HepG2 (cell line): ENCODE results near the gene EGFLAM. TPM values are rescaled to one million over a fixed set of nuclear protein-coding genes. Genes with fewer than 3 reads are reported as not detected.

Source experiments
- ATAC-seq: fragments of 200-7000 bp; cut with Tn5 transposase; 3 replicates; pipeline ENCODE4 v1.9.1; 2020; ENCODE audit warnings: mild to moderate bottlenecking, moderate library complexity
- BruUV-seq: library from RNA; stranded (reverse); fragments of 400-500 nt; replicated peaks from 2 replicates; lab custom pipeline; 2021; lab: Mats Ljungman, UMichigan
- CTCF ChIA-PET: fragments of 300-600 bp; formaldehyde crosslinking; extraction: SDS; loops from one replicate; lab custom pipeline; 2021; ENCODE audit warnings: low total read pairs, inconsistent platforms, low intra/inter-chr PET ratio; lab: Yijun Ruan, JAX
- POLR2A ChIA-PET: fragments of 350-600 bp; sonication (Branson Sonifier 250); formaldehyde crosslinking; loops from one replicate; lab custom pipeline; 2020; ENCODE audit warnings: antibody characterized with exemption, inconsistent platforms; lab: Yijun Ruan, JAX
- DNase-seq: peaks from one replicate; pipeline ENCODE4 v3.0.0-alpha.2; 2015; ENCODE audit warnings: low spot score
- FAIRE-seq: peaks from 3 replicates; lab custom pipeline; 2011; peaks lifted over from hg19 to GRCh38; lab: Jason Lieb, UNC
- H2AFZ ChIP-seq: one replicate; pipeline ENCODE4 v1.6.1; 2011; ENCODE audit warnings: low read length, inconsistent platforms
- H3K27ac ChIP-seq: fragments of 300-600 bp; 3 replicates; pipeline ENCODE4 v1.8.0; 2011; ENCODE audit warnings: mixed run types, mild to moderate bottlenecking, mixed read lengths, low read length, inconsistent platforms; ENCODE audit not compliant: insufficient read depth; ENCODE audit errors: extremely low read length
- H3K27me3 ChIP-seq, 2 experiments: fragments of 200-600 bp in 1 of 2; 2 replicates in 1 of 2; 3 replicates in 1 of 2; pipeline versions ENCODE4 v1.6.0 to v1.8.0; 2011; ENCODE audit warnings: low read length in 2 of 2, mild to moderate bottlenecking in 2 of 2, moderate library complexity in 2 of 2, inconsistent platforms in 1 of 2; ENCODE audit not compliant: insufficient read depth in 2 of 2, control insufficient read depth in 1 of 2
- H3K36me3 ChIP-seq, 2 experiments: fragments of 200-600 bp in 1 of 2; replicated peaks in 1 of 2; 2 replicates in 1 of 2; 3 replicates in 1 of 2; pipeline versions ENCODE4 v1.5.1 to v1.8.0; 2011; ENCODE audit warnings: low read length in 2 of 2, inconsistent platforms in 1 of 2; ENCODE audit not compliant: insufficient read depth in 2 of 2, control insufficient read depth in 1 of 2
- H3K4me1 ChIP-seq: 2 replicates; pipeline ENCODE4 v1.5.1; 2012; ENCODE audit warnings: low read length, inconsistent platforms; ENCODE audit not compliant: insufficient read depth
- H3K4me2 ChIP-seq: 2 replicates; pipeline ENCODE4 v1.6.0; 2011; ENCODE audit warnings: low read depth, low read length, inconsistent platforms
- H3K4me3 ChIP-seq, 3 experiments: fragments of 200-600 bp in 1 of 3; sonication (generic), shearing (Covaris generic) in 1 of 3; replicated peaks in 1 of 3; 2 replicates each; pipeline ENCODE4 v1.5.1; 2011 to 2016; ENCODE audit warnings: low read length in 3 of 3, inconsistent platforms in 2 of 3, low read depth in 2 of 3, mild to moderate bottlenecking in 2 of 3, control low read depth in 1 of 3, mixed read lengths in 1 of 3; ENCODE audit not compliant: insufficient read depth in 1 of 3
- H3K79me2 ChIP-seq: one replicate; pipeline ENCODE4 v1.6.1; 2011; ENCODE audit warnings: low read length, inconsistent platforms; ENCODE audit not compliant: insufficient read depth
- H3K9ac ChIP-seq: 2 replicates; pipeline ENCODE4 v1.6.0; 2011; ENCODE audit warnings: mild to moderate bottlenecking, low read depth, low read length, inconsistent platforms; ENCODE audit not compliant: insufficient read depth
- H3K9me3 ChIP-seq: 2 replicates; pipeline ENCODE4 v1.5.1; 2012; ENCODE audit warnings: mild to moderate bottlenecking, low read length
- H4K20me1 ChIP-seq: 2 replicates; pipeline ENCODE4 v1.6.0; 2011; ENCODE audit warnings: inconsistent platforms, mild to moderate bottlenecking, low read length, moderate library complexity; ENCODE audit not compliant: insufficient read depth
- CC2D1A ChIP-seq: sonication (generic); formaldehyde crosslinking; IDR thresholded peaks from 2 replicates; pipeline ENCODE4 v1.8.1; 2023; ENCODE audit warnings: mild to moderate bottlenecking, missing genetic modification reagents
- CEBPB ChIP-seq: IDR thresholded peaks from 2 replicates; pipeline ENCODE4 v1.6.1; 2011; ENCODE audit warnings: low read depth, low read length, improper control_type of control experiment, borderline replicate concordance
- CREB1 ChIP-seq, 2 experiments: fragments of 450-650 bp in 1 of 2; IDR thresholded peaks; 2 replicates each; pipeline ENCODE4 v1.6.1; 2016 to 2017; ENCODE audit warnings: control low read depth in 1 of 2, mild to moderate bottlenecking in 1 of 2, missing compliant biosample characterization in 1 of 2, missing genetic modification characterization in 1 of 2
- NCOA1 ChIP-seq: sonication (generic); formaldehyde crosslinking; IDR thresholded peaks from 2 replicates; pipeline ENCODE4 v1.9.0; 2021; ENCODE audit warnings: missing genetic modification reagents
- PHB2 ChIP-seq: fragments of 450-650 bp; IDR thresholded peaks from 2 replicates; pipeline ENCODE4 v1.6.1; 2018; ENCODE audit not compliant: partially characterized antibody
- SIX4 ChIP-seq: sonication (generic); formaldehyde crosslinking; IDR thresholded peaks from 2 replicates; pipeline ENCODE4 v1.4.0; 2020; ENCODE audit warnings: missing genetic modification reagents
- ZKSCAN8 ChIP-seq: IDR thresholded peaks from 2 replicates; pipeline ENCODE4 v1.6.1; 2016; ENCODE audit warnings: borderline replicate concordance, missing genetic modification reagents, missing compliant biosample characterization
- ZNF354B ChIP-seq: sonication (generic); formaldehyde crosslinking; IDR thresholded peaks from 2 replicates; pipeline ENCODE4 v1.8.0; 2022; ENCODE audit warnings: mild to moderate bottlenecking, missing genetic modification reagents
- ZNF841 ChIP-seq: sonication (generic); formaldehyde crosslinking; IDR thresholded peaks from 2 replicates; pipeline ENCODE4 v1.8.1; 2023; ENCODE audit warnings: missing genetic modification reagents, borderline replicate concordance
- WGBS: methylation state at CpG from one replicate; pipeline ENCODE4 v1.1.6; 2017; ENCODE audit warnings: low lambda C conversion rate; 5-methylcytosine and 5-hydroxymethylcytosine counted together
- in situ Hi-C: cut with HindIII; loops from 2 replicates; pipeline ENCODE4 v1.10.0; 2017; ENCODE audit warnings: low pct_unique_long_range_greater_than_20kb; ENCODE audit not compliant: extremely low pct_ligation_motif_present
- intact Hi-C: fragments of 100-400 bp; cut with micrococcal nuclease; formaldehyde crosslinking; loops from one replicate; pipeline ENCODE4 v1.10.0; 2022; ENCODE audit not compliant: unreplicated experiment
- polyA plus RNA-seq, 8 experiments: library from polyadenylated mRNA; depleted of rRNA in 3 of 8; stranded (reverse) in 7 of 8; unstranded in 1 of 8; fragments of >200 nt; fragmentation: Illumina TruSeq in 4 of 8; extraction: Trizol in 4 of 8; gene quantifications; 2 replicates each; pipeline versions ENCODE4 v1.2.1 to v1.2.3, GENCODE V29; 2011 to 2016; ENCODE audit warnings: low read depth in 4 of 8, missing spikeins in 1 of 8, mixed read lengths in 1 of 8; ENCODE audit not compliant: insufficient read depth in 1 of 8
- total RNA-seq, 5 experiments: library from RNA; depleted of rRNA; stranded (reverse); fragments of >200 nt; fragmentation: Illumina TruSeq; extraction: Trizol; gene quantifications; 2 replicates each; pipeline ENCODE4 v1.2.3, GENCODE V29; 2016; ENCODE audit warnings: low read depth in 1 of 5
- TF ChIP-seq, protein P1 (sequence below): sonication (generic); formaldehyde crosslinking; IDR thresholded peaks from 2 replicates; pipeline ENCODE4 v1.8.0; 2022; ENCODE audit warnings: mild to moderate bottlenecking, missing genetic modification reagents
- TF ChIP-seq, protein P2 (sequence below): sonication (generic); formaldehyde crosslinking; IDR thresholded peaks from 2 replicates; pipeline ENCODE4 v1.4.0; 2020; ENCODE audit warnings: mild to moderate bottlenecking, missing genetic modification reagents
- TF ChIP-seq, protein P3 (sequence below): sonication (generic); formaldehyde crosslinking; IDR thresholded peaks from 2 replicates; pipeline ENCODE4 v1.9.0; 2022; ENCODE audit warnings: missing genetic modification reagents, mild to moderate bottlenecking, borderline replicate concordance

EGFLAM gene
- total and polyA plus RNA-seq, 2 of the 13 experiments (the other 11 are each of a cell fraction or from before 2014, with no cell fraction given): not detected

DNA sequence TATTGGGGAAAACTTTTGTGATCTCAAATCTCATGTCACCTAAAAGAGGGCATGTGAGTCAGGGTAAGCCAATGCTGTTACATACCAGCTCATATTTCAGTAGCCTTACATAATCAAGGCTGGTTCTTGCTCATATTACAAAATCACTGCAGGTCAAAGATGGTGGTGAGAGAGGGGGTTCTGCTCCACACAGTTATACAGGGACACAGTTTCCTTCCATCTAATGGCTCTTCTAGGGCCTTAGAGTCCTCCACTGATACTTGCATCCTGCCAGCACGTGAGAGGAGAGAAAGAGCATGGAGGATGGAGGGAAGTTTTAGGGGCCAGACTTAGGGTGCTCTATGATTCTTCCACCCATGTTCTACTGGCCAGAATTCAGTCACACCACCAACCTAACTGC lies 168.1 kb downstream of the EGFLAM start:
- in situ Hi-C loops: no loop called here
- POLR2A ChIA-PET: no interaction called here
- 0% methylated on average over 1 of the region's 1 CpG for WGBS
- H3K4me2 ChIP-seq: no peak overlapping the region
- H3K9me3 ChIP-seq: no peaks in the 10 kb centered on the region
- no peaks in the 10 kb centered on the region; a peak in 1 of 5 replicates for H3K27me3 ChIP-seq
- no peak overlapping the region for H2AFZ ChIP-seq
- H3K4me1 ChIP-seq: no peaks in the 10 kb centered on the region
- TF ChIP-seq SIX4 (CRISPR knock-in tag) (peak; percentile 79), PHB2 (no peak), ZNF841 (CRISPR knock-in tag) (no peak), CEBPB (0 out of 2 replicates have a peak, but pooled peaks have one; percentile 9)
- TF ChIP-seq, protein P1, sequence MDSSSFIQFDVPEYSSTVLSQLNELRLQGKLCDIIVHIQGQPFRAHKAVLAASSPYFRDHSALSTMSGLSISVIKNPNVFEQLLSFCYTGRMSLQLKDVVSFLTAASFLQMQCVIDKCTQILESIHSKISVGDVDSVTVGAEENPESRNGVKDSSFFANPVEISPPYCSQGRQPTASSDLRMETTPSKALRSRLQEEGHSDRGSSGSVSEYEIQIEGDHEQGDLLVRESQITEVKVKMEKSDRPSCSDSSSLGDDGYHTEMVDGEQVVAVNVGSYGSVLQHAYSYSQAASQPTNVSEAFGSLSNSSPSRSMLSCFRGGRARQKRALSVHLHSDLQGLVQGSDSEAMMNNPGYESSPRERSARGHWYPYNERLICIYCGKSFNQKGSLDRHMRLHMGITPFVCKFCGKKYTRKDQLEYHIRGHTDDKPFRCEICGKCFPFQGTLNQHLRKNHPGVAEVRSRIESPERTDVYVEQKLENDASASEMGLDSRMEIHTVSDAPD (CRISPR knock-in tag): no peak
- TF ChIP-seq, all 625 proteins: peak for 2
- no TSS peak for BruUV-seq
- Histone ChIP-seq H3K36me3 (no peaks in the 10 kb centered on the region), H3K27ac (no peak overlapping the region), H3K79me2 (no peaks in the 10 kb centered on the region), H3K4me3 (no peak overlapping the region), H3K9ac (no peak overlapping the region), H4K20me1 (no peaks in the 10 kb centered on the region)
- DNase-seq (no peak), ATAC-seq (no peak), FAIRE-seq (no peak)
- intact Hi-C loops: no loop called here
- CTCF ChIA-PET: no interaction called here

DNA sequence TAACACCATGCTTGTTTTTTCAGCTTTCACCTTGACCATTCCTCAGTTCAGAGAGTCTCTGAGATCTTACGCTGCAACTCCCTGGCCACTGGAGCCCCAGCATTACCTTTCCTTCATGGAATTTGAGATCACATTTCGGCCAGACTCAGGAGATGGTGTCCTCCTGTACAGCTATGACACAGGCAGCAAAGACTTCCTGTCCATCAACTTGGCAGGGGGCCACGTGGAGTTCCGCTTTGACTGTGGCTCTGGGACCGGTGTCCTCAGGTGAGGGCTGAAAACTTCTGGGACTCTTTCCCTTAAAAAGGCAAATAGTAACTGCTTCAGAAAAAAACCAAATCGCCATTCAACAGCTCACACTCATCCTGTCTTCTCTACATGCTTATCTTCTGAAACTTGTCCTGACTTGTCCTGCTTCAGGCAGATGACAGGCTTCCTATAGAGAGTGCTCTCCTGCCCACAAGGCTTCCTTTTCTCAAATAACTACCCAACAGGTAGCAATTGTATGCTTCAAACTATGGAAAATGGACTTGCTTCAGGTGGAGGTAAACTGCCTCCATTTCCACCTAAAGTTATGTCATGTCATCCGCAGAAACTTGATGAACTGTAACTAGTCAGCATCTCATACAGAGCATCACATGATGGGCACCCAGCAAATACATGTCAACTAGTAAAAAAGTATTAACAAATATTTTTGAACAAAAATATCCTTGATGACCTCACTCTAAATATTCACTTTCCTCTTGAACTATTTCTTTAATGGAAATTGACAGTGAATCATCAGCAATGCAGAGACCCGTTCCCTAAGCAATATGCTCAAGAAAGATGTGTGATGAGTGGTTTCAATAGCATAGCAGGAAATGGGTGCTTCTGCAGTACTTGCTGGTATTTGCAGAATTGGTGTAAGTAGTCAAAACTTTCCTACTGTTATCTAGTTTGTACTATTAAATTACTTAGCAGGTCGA lies 168.9 kb downstream of the EGFLAM start:
- CTCF ChIA-PET: no interaction called here
- Histone ChIP-seq H2AFZ (no peak overlapping the region), H3K79me2 (no peaks in the 10 kb centered on the region), H3K9ac (no peak overlapping the region), H4K20me1 (no peaks in the 10 kb centered on the region), H3K27ac (no peak overlapping the region), H3K9me3 (no peaks in the 10 kb centered on the region), H3K4me2 (no peak overlapping the region), H3K27me3 (no peaks in the 10 kb centered on the region; a peak in 1 of 5 replicates), H3K4me1 (no peaks in the 10 kb centered on the region), H3K36me3 (no peaks in the 10 kb centered on the region), H3K4me3 (no peak overlapping the region)
- ATAC-seq: no peak
- intact Hi-C loops (no loop called here), in situ Hi-C loops (no loop called here)
- 57% methylated on average over 9 of the region's 9 CpGs for WGBS
- FAIRE-seq: no peak
- POLR2A ChIA-PET: no interaction called here
- DNase-seq: no peak
- no TSS peak for BruUV-seq
- TF ChIP-seq, protein P2, sequence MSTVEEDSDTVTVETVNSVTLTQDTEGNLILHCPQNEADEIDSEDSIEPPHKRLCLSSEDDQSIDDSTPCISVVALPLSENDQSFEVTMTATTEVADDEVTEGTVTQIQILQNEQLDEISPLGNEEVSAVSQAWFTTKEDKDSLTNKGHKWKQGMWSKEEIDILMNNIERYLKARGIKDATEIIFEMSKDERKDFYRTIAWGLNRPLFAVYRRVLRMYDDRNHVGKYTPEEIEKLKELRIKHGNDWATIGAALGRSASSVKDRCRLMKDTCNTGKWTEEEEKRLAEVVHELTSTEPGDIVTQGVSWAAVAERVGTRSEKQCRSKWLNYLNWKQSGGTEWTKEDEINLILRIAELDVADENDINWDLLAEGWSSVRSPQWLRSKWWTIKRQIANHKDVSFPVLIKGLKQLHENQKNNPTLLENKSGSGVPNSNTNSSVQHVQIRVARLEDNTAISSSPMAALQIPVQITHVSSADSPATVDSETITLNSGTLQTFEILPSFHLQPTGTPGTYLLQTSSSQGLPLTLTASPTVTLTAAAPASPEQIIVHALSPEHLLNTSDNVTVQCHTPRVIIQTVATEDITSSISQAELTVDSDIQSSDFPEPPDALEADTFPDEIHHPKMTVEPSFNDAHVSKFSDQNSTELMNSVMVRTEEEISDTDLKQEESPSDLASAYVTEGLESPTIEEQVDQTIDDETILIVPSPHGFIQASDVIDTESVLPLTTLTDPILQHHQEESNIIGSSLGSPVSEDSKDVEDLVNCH (CRISPR knock-in tag): no peak
- peak; percentile 13; the same call in 1 of the 2 replicates for TF ChIP-seq CREB1 (IDR thresholded peaks at IDR 0.05)
- no peak for TF ChIP-seq CREB1 (CRISPR knock-in tag; IDR thresholded peaks at IDR 0.05)
- TF ChIP-seq CC2D1A (CRISPR knock-in tag): no peak
- TF ChIP-seq ZKSCAN8: no peak
- TF ChIP-seq, protein P3, sequence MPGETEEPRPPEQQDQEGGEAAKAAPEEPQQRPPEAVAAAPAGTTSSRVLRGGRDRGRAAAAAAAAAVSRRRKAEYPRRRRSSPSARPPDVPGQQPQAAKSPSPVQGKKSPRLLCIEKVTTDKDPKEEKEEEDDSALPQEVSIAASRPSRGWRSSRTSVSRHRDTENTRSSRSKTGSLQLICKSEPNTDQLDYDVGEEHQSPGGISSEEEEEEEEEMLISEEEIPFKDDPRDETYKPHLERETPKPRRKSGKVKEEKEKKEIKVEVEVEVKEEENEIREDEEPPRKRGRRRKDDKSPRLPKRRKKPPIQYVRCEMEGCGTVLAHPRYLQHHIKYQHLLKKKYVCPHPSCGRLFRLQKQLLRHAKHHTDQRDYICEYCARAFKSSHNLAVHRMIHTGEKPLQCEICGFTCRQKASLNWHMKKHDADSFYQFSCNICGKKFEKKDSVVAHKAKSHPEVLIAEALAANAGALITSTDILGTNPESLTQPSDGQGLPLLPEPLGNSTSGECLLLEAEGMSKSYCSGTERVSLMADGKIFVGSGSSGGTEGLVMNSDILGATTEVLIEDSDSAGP (CRISPR knock-in tag): no peak
- TF ChIP-seq NCOA1: no peak
- TF ChIP-seq ZNF354B: no peak
